Stimulated activated naive B cell treated with anti-CD40 and anti-IgM and Interleukin-4, amounts not matched to agents 10 μg/mL and 1 μg/mL and 100 μg/mL, for 72 hours (primary cell): Measurements from ENCODE around the gene QPCTL.
"Not testable (repeated sequence)": the region's sequence is repeated elsewhere in the genome, so short reads cannot be mapped to it uniquely, and the experiment has no call there.

Experiments
- ATAC-seq, 2 donors: fragments of 150-1000 bp; cut with Tn5 transposase; replicated peaks; 2 replicates each; pipeline ENCODE4 v1.10.0; 2021; ENCODE audit warnings: moderate library complexity in 1 of 2
- DNase-seq: peaks from one replicate; pipeline ENCODE4 v3.0.0; 2021
- H3K27ac Mint-ChIP-seq: one replicate; pipeline ENCODE4 v1.8.0; 2022; ENCODE audit warnings: mild to moderate bottlenecking, mixed read lengths
- H3K27me3 Mint-ChIP-seq, 2 donors: one replicate each; pipeline ENCODE4 v1.8.0; 2022; ENCODE audit warnings: mixed read lengths in 2 of 2
- H3K36me3 Mint-ChIP-seq, 2 donors: one replicate each; pipeline ENCODE4 v1.8.0; 2022; ENCODE audit warnings: mixed read lengths in 2 of 2, mild to moderate bottlenecking in 1 of 2
- H3K4me1 Mint-ChIP-seq, 2 donors: one replicate each; pipeline ENCODE4 v1.8.0; 2022; ENCODE audit warnings: mixed read lengths in 2 of 2, mild to moderate bottlenecking in 1 of 2
- H3K4me3 Mint-ChIP-seq, 2 donors: one replicate each; pipeline ENCODE4 v1.8.0; 2022; ENCODE audit warnings: mild to moderate bottlenecking in 2 of 2, mixed read lengths in 2 of 2, moderate library complexity in 1 of 2
- H3K9me3 Mint-ChIP-seq, 2 donors: one replicate each; pipeline ENCODE4 v1.8.0; 2022; ENCODE audit warnings: mixed read lengths in 2 of 2, mild to moderate bottlenecking in 1 of 2

Gene QPCTL

DNA sequence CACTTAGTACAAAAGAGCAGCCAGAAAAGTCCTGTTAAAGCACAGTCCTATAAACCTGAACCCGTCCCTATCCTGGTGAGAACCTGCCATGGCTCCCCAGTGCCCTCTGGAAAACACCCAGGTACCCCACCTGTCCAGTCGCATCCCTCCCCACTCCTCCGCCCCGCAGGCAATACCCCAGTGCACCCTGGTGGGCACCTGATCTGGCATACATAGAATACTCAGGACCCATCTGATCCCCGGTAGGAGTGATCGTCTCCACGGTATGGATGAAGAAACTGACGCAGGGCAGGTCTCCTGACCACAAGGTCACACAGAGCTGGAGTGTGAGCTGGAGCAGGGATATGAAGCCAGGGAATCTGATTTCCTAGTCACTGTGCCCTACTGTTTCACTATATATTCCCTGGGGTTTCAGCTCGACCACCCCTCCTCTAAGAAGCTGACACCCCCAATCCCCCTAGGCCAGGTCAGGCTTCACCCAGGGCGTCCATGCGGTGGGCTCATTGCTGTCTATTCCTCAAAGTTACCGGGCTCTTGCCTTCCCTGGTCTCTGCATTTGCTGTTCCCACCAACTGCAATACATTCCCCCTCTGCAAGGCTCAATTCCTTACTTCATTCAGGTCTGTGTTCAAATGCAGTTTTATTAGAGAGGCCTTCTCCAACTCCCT is 25.7 kb downstream of the QPCTL start:
- Mint-ChIP-seq H3K36me3 (peaks cover 29 to 30% of the 10 kb centered on the region in 2 donors), H3K9me3 (no peaks in the 10 kb centered on the region), H3K4me3 (peak overlapping the region; percentile 95 to 98), H3K4me1 (peaks cover 24 to 41% of the 10 kb centered on the region in 2 donors), H3K27ac (peak overlapping the region; percentile 99), H3K27me3 (no peaks in the 10 kb centered on the region)
- no peak for ATAC-seq
- no peak for DNase-seq

- H3K27ac Mint-ChIP-seq, DNase-seq, H3K9me3 Mint-ChIP-seq, H3K27me3 Mint-ChIP-seq, H3K4me3 Mint-ChIP-seq, ATAC-seq: not testable (repeated sequence)
- peaks cover 24 to 32% of the 10 kb centered on the region in 2 donors for H3K4me1 Mint-ChIP-seq
- H3K36me3 Mint-ChIP-seq: peaks cover 33 to 35% of the 10 kb centered on the region in 2 donors
These were observed 27.6 kb downstream of the QPCTL start for GRCh38 chr19:45720065-45720464.

DNA sequence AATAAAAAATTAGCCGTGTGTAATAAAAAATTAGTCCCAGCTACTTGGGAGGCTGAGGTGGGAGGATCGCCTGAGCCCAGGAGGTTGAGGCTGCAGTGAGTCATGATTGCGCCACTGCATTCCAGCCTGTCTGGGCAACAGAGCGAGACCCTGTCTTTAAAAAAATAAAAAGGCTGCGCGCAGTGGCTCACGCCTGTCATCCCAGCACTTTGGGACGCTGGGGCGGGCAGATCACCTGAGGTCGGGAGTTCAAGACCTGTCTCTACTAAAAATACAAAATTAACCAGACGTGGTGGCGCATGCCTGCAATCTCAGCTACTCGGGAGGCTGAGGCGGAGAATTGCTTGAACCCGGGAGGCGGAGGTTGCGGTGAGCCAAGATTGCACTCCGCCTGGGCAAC is 36.2 kb downstream of the QPCTL start:
- not testable (repeated sequence) for ATAC-seq, DNase-seq, H3K9me3 Mint-ChIP-seq, H3K27me3 Mint-ChIP-seq, H3K27ac Mint-ChIP-seq
- H3K4me1 Mint-ChIP-seq: peaks cover 24 to 51% of the 10 kb centered on the region in 2 donors
- H3K4me3 Mint-ChIP-seq: peak overlapping the region in 1 of 2 donors; percentile 25
- peaks cover 13 to 14% of the 10 kb centered on the region in 2 donors for H3K36me3 Mint-ChIP-seq

GRCh38 chr19:45729800-45730290 is 37.4 kb downstream of the QPCTL start:
- Mint-ChIP-seq H3K4me1 (peaks cover 22 to 51% of the 10 kb centered on the region in 2 donors), H3K27ac (peak overlapping the region; percentile 94), H3K4me3 (peak overlapping the region; percentile 91 to 96), H3K36me3 (peaks cover 9 to 12% of the 10 kb centered on the region in 2 donors), H3K27me3 (no peaks in the 10 kb centered on the region), H3K9me3 (no peaks in the 10 kb centered on the region)
- no peak for ATAC-seq
- DNase-seq: no peak

GRCh38 chr19:45730368-45731288 is 38.2 kb downstream of the QPCTL start, which contains the start of gene FBXO46:
TSS of gene FBXO46 (minus strand) at chr19:45730896. CDS start at chr19:45713495, 17,401 bp downstream.
- H3K9me3 Mint-ChIP-seq: no peaks in the 10 kb centered on the region
- ATAC-seq (peak; percentile 98 to 99), DNase-seq (peak; percentile 97)
- H3K4me1 Mint-ChIP-seq: peaks cover 22 to 50% of the 10 kb centered on the region in 2 donors
- peak within 1 kb of the TSS; percentile 91 to 96 for H3K4me3 Mint-ChIP-seq
- peaks cover 9 to 12% of the 10 kb centered on the region in 2 donors for H3K36me3 Mint-ChIP-seq
- H3K27ac Mint-ChIP-seq: peak within 1 kb of the TSS; percentile 94
- no peaks in the 10 kb centered on the region for H3K27me3 Mint-ChIP-seq

DNA sequence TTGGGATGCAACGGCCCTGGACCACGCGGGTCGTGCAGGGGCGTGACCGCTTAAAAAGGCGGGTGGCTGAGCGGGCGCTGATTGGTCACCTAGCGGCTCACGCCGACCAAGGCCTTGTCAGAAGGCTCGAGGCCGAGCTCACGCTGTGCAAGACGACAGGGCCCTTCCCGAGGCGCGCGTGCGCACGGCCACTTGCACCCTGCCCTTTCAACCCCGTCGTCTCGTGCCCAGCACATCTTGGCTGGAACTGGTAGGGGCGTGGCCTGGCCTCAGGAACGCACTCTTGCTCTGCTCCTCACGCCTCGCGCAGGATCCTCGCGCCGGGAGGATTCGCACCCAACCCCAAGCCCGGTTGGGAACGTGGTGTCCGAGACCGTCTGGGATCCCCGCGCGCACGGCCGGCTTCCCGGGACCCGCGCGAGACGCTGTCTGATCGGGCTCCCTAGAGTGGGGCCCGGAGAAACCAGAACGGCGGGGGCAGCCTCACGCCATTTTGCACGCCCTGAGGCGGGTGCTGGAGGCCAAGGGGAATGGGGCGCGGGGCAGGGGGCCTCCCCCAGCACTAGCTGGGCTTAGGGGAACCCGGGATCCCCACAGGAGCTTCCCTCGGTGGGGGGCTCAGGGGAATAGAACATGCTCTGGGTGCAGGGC is 40.8 kb downstream of the QPCTL start, which contains the start of gene MEIOSIN:
Gene MEIOSIN (plus strand): TSS at position 280 of the 651 bp plus-strand sequence. CDS start 1,938 bp downstream, outside the sequence.
- Mint-ChIP-seq H3K36me3 (peaks cover 2 to 3% of the 10 kb centered on the region in 2 donors), H3K4me3 (no peak within 1 kb of the TSS), H3K4me1 (peaks cover 13 to 25% of the 10 kb centered on the region in 2 donors), H3K27ac (no peak within 1 kb of the TSS), H3K9me3 (no peaks in the 10 kb centered on the region), H3K27me3 (peaks cover 4 to 5% of the 10 kb centered on the region in 2 donors)
- DNase-seq (no peak), ATAC-seq (no peak)

DNA sequence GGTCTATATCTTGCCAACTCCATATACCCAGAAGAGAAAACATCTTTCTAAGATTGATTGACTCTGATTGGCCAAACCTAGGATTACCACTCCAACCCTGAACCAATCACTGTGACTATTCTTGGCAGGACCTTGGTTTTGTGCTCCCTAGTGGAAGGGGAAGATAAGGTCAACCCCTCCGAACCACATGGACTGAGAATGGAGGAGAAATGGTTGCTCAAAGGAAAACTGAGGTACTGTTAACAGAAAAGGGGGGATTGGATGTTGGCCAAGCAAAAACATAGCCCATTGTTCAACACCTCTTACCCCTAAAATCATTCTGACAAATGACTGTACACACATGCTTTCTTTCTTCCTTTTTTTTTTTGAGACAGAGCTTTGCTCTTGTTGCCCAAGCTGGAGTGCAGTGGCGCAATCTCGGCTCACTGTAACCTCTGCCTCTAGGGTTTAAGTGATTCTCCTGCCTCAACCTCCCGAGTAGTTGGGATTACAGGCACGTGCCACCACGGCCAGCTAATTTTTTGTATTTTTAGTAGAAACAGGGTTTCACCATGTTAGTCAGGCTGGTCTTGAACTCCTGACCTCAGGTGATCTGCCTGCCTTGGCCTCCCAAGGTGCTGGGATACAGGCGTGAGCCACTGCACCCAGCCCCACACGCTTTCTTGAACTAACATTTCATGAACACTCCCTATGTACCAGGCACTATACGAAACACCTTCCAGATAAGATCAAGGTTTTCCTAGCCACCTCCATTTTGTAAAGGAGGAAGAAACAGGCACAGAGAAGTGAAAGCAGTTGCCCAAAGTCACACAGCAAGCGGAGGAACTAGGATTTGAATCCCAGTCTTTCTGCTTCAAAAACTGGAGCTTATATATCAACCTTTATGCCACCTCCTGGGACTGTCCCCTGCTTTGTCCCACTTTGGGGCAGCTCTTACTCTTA is 47.3 kb downstream of the QPCTL start:
- no peaks in the 10 kb centered on the region for H3K4me1 Mint-ChIP-seq
- H3K27me3 Mint-ChIP-seq: peaks cover 16 to 18% of the 10 kb centered on the region in 2 donors
- H3K36me3 Mint-ChIP-seq: no peaks in the 10 kb centered on the region
- no peaks in the 10 kb centered on the region for H3K9me3 Mint-ChIP-seq
- H3K4me3 Mint-ChIP-seq: no peak overlapping the region
- no peak for ATAC-seq
- H3K27ac Mint-ChIP-seq: no peak overlapping the region
- no peak for DNase-seq

GRCh38 chr19:45742969-45743368 is 50.5 kb downstream of the QPCTL start:
- no peak overlapping the region for H3K4me3 Mint-ChIP-seq
- H3K27me3 Mint-ChIP-seq: peaks cover 26 to 41% of the 10 kb centered on the region in 2 donors
- no peak overlapping the region for H3K27ac Mint-ChIP-seq
- no peaks in the 10 kb centered on the region for H3K36me3 Mint-ChIP-seq
- H3K4me1 Mint-ChIP-seq: no peaks in the 10 kb centered on the region
- no peak for DNase-seq
- ATAC-seq: no peak
- no peaks in the 10 kb centered on the region for H3K9me3 Mint-ChIP-seq

DNA sequence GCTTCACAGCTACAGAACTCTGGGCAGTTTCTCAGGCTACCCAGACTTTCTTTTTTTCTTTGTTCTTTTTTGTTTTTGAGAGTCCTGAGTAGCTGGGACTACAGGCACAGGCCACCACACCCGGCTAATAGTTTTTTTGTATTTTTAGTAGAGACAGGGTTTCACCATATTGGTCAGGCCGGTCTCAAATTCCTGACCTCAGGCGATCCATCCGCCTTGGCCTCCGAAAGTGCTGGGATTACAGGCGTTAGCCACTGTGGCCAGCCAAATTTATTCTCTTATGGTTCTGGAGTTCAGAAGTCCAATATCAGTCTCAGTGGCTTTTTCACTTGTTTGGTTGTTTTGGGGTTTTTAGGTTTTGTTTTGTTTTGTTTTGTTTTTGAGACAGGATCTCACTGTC is 53.1 kb downstream of the QPCTL start:
- DNase-seq (no peak), ATAC-seq (no peak)
- Mint-ChIP-seq H3K27ac (no peak overlapping the region), H3K9me3 (no peaks in the 10 kb centered on the region), H3K27me3 (peaks cover 18 to 41% of the 10 kb centered on the region in 2 donors), H3K4me3 (no peak overlapping the region), H3K4me1 (no peaks in the 10 kb centered on the region), H3K36me3 (no peaks in the 10 kb centered on the region)

GRCh38 chr19:45746866-45747265 is 54.4 kb downstream of the QPCTL start:
- no peak for ATAC-seq
- peaks cover 18 to 41% of the 10 kb centered on the region in 2 donors for H3K27me3 Mint-ChIP-seq

GRCh38 chr19:45747513-45747912 is 55.0 kb downstream of the QPCTL start:
- H3K36me3 Mint-ChIP-seq: no peaks in the 10 kb centered on the region
- DNase-seq: no peak
- peaks cover 18 to 36% of the 10 kb centered on the region in 2 donors for H3K27me3 Mint-ChIP-seq
- no peak overlapping the region for H3K27ac Mint-ChIP-seq
- no peak for ATAC-seq
- H3K4me1 Mint-ChIP-seq: no peaks in the 10 kb centered on the region
- no peak overlapping the region for H3K4me3 Mint-ChIP-seq
- no peaks in the 10 kb centered on the region for H3K9me3 Mint-ChIP-seq

More at GRCh38 chr19:45746866-45747265, 54.4 kb downstream of the QPCTL start:
- H3K4me3 Mint-ChIP-seq: no peak overlapping the region
- H3K36me3 Mint-ChIP-seq: no peaks in the 10 kb centered on the region
- no peaks in the 10 kb centered on the region for H3K9me3 Mint-ChIP-seq
- no peak for DNase-seq
- no peaks in the 10 kb centered on the region for H3K4me1 Mint-ChIP-seq
- no peak overlapping the region for H3K27ac Mint-ChIP-seq

DNA sequence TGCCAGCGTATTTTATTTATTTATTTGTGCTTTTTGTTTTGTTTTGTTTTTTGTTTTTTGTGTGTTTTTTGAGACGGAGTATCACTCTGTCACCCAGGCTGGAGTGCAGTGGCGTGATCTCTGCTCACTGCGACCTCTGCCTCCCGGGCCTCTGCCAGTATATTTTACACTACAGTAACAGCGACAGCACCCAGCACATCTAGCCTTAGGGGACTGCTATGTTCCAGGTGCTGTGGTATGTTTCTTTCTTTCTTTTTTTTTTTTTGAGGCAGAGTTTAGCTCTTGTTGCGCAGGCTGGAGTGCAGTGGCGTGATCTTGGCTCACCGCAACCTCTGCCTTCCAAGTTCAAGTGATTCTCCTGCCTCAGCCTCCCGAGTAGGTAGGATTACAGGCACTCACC is 59.0 kb downstream of the QPCTL start:
- not testable (repeated sequence) for ATAC-seq, H3K36me3 Mint-ChIP-seq, H3K9me3 Mint-ChIP-seq, H3K27ac Mint-ChIP-seq, H3K4me1 Mint-ChIP-seq, DNase-seq, H3K4me3 Mint-ChIP-seq
- H3K27me3 Mint-ChIP-seq: peaks cover 9 to 22% of the 10 kb centered on the region in 2 donors

GRCh38 chr19:45752639-45753038 is 60.2 kb downstream of the QPCTL start:
- Mint-ChIP-seq H3K4me3 (no peak overlapping the region), H3K36me3 (no peaks in the 10 kb centered on the region), H3K4me1 (no peaks in the 10 kb centered on the region), H3K27ac (no peak overlapping the region), H3K9me3 (no peaks in the 10 kb centered on the region), H3K27me3 (peaks cover 6 to 18% of the 10 kb centered on the region in 2 donors)
- no peak for ATAC-seq
- no peak for DNase-seq
